Liver (tissue), 9 donors: ENCODE results near the gene CAPS. TPM values are rescaled to one million over a fixed set of nuclear protein-coding genes. Genes with fewer than 3 reads are reported as not detected.

Source experiments
- DNase-seq: peaks from one replicate; pipeline ENCODE4 v3.0.0-alpha.2; 2017; ENCODE audit warnings: low spot score
- H3K27ac ChIP-seq, 2 donors: one replicate each; pipeline ENCODE4 v1.7.0; 2013; ENCODE audit warnings: inconsistent platforms in 2 of 2, low read length in 2 of 2, control low read depth in 1 of 2, low read depth in 1 of 2, mild to moderate bottlenecking in 1 of 2
- H3K27me3 ChIP-seq, 4 donors: one replicate each; pipeline versions ENCODE4 v1.6.1 to v1.7.0; 2013; ENCODE audit warnings: low read length in 3 of 4, inconsistent platforms in 1 of 4, mild to moderate bottlenecking in 1 of 4, moderate library complexity in 1 of 4; ENCODE audit not compliant: control insufficient read depth in 4 of 4, insufficient read depth in 4 of 4
- H3K36me3 ChIP-seq, 4 donors: one replicate each; pipeline versions ENCODE4 v1.6.1 to v1.7.0; 2013; ENCODE audit warnings: low read length in 3 of 4, mild to moderate bottlenecking in 3 of 4, low read depth in 1 of 4, moderate library complexity in 1 of 4; ENCODE audit not compliant: control insufficient read depth in 4 of 4, insufficient read depth in 3 of 4
- H3K4me1 ChIP-seq, 4 donors: one replicate each; pipeline versions ENCODE4 v1.6.1 to v1.7.0; 2013; ENCODE audit warnings: low read length in 3 of 4, mild to moderate bottlenecking in 3 of 4, moderate library complexity in 1 of 4; ENCODE audit not compliant: control insufficient read depth in 4 of 4, insufficient read depth in 4 of 4
- H3K4me3 ChIP-seq, 3 donors: one replicate each; pipeline versions ENCODE4 v1.6.1 to v1.7.0; 2013; ENCODE audit warnings: low read length in 3 of 3, control low read depth in 1 of 3, low read depth in 1 of 3, mild to moderate bottlenecking in 1 of 3
- H3K9ac ChIP-seq, 2 donors: one replicate each; pipeline ENCODE4 v1.7.0; 2013; ENCODE audit warnings: low read length in 2 of 2, mild to moderate bottlenecking in 2 of 2, moderate library complexity in 2 of 2, control low read depth in 1 of 2, low read depth in 1 of 2
- H3K9me3 ChIP-seq, 4 donors: one replicate each; pipeline versions ENCODE4 v1.6.1 to v1.7.0; 2013; ENCODE audit warnings: low read length in 3 of 4; ENCODE audit not compliant: control insufficient read depth in 4 of 4
- ATF3 ChIP-seq: IDR thresholded peaks from 2 replicates; pipeline ENCODE4 v1.6.1; 2016; ENCODE audit warnings: antibody characterized with exemption
- CTCF ChIP-seq: fragments of 150-350 bp; IDR thresholded peaks from 2 replicates; pipeline ENCODE4 v1.5.1; 2017; ENCODE audit warnings: improper control_type of control experiment, low read depth, low read length; ENCODE audit not compliant: missing input control
- EGR1 ChIP-seq, 2 donors: IDR thresholded peaks; 2 replicates each; pipeline ENCODE4 v1.6.1; 2016 to 2018; ENCODE audit warnings: antibody characterized with exemption in 2 of 2, low read depth in 2 of 2
- FOXA1 ChIP-seq: IDR thresholded peaks from 2 replicates; pipeline ENCODE4 v1.6.1; 2016; ENCODE audit warnings: antibody characterized with exemption
- FOXA2 ChIP-seq: IDR thresholded peaks from 2 replicates; pipeline ENCODE4 v1.6.1; 2016; ENCODE audit warnings: antibody characterized with exemption
- GABPA ChIP-seq, 2 donors: IDR thresholded peaks in 1 of 2; conservative IDR thresholded peaks in 1 of 2; 2 replicates each; pipeline ENCODE4 v1.6.1; 2016; ENCODE audit warnings: antibody characterized with exemption in 2 of 2, mild to moderate bottlenecking in 1 of 2, moderate library complexity in 1 of 2
- HNF4A ChIP-seq, 2 donors: conservative IDR thresholded peaks; 2 replicates each; pipeline ENCODE4 v1.6.1; 2016; ENCODE audit warnings: antibody characterized with exemption in 2 of 2, mild to moderate bottlenecking in 2 of 2
- HNF4G ChIP-seq: IDR thresholded peaks from 2 replicates; pipeline ENCODE4 v1.6.1; 2016; ENCODE audit warnings: antibody characterized with exemption
- JUND ChIP-seq, 2 donors: IDR thresholded peaks; 2 replicates each; pipeline ENCODE4 v1.6.1; 2016; ENCODE audit warnings: antibody characterized with exemption in 2 of 2
- MAX ChIP-seq: IDR thresholded peaks from 2 replicates; pipeline ENCODE4 v1.6.1; 2016; ENCODE audit warnings: antibody characterized with exemption
- NR2F2 ChIP-seq: IDR thresholded peaks from 2 replicates; pipeline ENCODE4 v1.6.1; 2016; ENCODE audit warnings: antibody characterized with exemption
- RAD21 ChIP-seq, 2 donors: IDR thresholded peaks; 2 replicates each; pipeline ENCODE4 v1.6.1; 2016; ENCODE audit warnings: antibody characterized with exemption in 2 of 2, mild to moderate bottlenecking in 2 of 2
- REST ChIP-seq: IDR thresholded peaks from 2 replicates; pipeline ENCODE4 v1.6.1; 2016; ENCODE audit warnings: antibody characterized with exemption, mild to moderate bottlenecking
- RXRA ChIP-seq, 2 donors: IDR thresholded peaks; 2 replicates each; pipeline ENCODE4 v1.6.1; 2017 to 2018; ENCODE audit warnings: antibody characterized with exemption in 2 of 2, mild to moderate bottlenecking in 1 of 2
- SP1 ChIP-seq: IDR thresholded peaks from 2 replicates; pipeline ENCODE4 v1.6.1; 2018; ENCODE audit warnings: antibody characterized with exemption, mild to moderate bottlenecking
- TAF1 ChIP-seq: conservative IDR thresholded peaks from 2 replicates; pipeline ENCODE4 v1.6.1; 2016; ENCODE audit warnings: antibody characterized with exemption, mild to moderate bottlenecking
- YY1 ChIP-seq: IDR thresholded peaks from 2 replicates; pipeline ENCODE4 v1.6.1; 2016; ENCODE audit warnings: antibody characterized with exemption, mild to moderate bottlenecking
- ZBTB33 ChIP-seq: IDR thresholded peaks from 2 replicates; pipeline ENCODE4 v1.6.1; 2016; ENCODE audit warnings: antibody characterized with exemption
- WGBS: extraction: QIAGEN DNeasy Blood & Tissue Kit; methylation state at CpG from one replicate; pipeline ENCODE4 v1.1.7; 2013; 5-methylcytosine and 5-hydroxymethylcytosine counted together
- polyA plus RNA-seq, 2 donors: library from polyadenylated mRNA; stranded (reverse) in 1 of 2; unstranded in 1 of 2; fragments of 200-250 nt in 1 of 2; fragments of >200 nt in 1 of 2; fragmentation: Nextera tagmentation in 1 of 2; extraction: Ambion mirVana in 1 of 2; gene quantifications; one replicate each; pipeline versions ENCODE4 v1.2.1 to v1.2.3, GENCODE V29; 2013 to 2015
- total RNA-seq, 2 donors: library from RNA; depleted of rRNA; stranded (reverse); fragments of >200 nt; gene quantifications; one replicate each; pipeline ENCODE4 v1.2.3, GENCODE V29; 2014
- donor health status: healthy.
- donor health status: healthy.
- donor health status: healthy.
- donor health status: healthy.
- donor health status: healthy.

CAPS gene
- total and polyA plus RNA-seq, 4 donors, result 2.1 to 11.4 (median 3.5) TPM

- TF ChIP-seq MAX, result no peak
- TF ChIP-seq RAD21 (IDR thresholded peaks at IDR 0.05), result no peak
- no peak for TF ChIP-seq TAF1
- TF ChIP-seq EGR1 (IDR thresholded peaks at IDR 0.05; ENCODE audit: low read depth in 2 of 2), result no peak
- TF ChIP-seq RXRA (IDR thresholded peaks at IDR 0.05), result no peak
- TF ChIP-seq GABPA (IDR thresholded peaks at IDR 0.05 in 1 of 2, conservative IDR thresholded peaks at IDR 0.05 in 1 of 2), result no peak
- no peak for TF ChIP-seq NR2F2
- TF ChIP-seq CTCF, result no peak
- TF ChIP-seq JUND (IDR thresholded peaks at IDR 0.05), result no peak
- no peak for TF ChIP-seq HNF4G
- no peak for TF ChIP-seq FOXA2
- TF ChIP-seq HNF4A (conservative IDR thresholded peaks at IDR 0.05), result no peak
- TF ChIP-seq YY1, result no peak
- no peak for TF ChIP-seq REST
- TF ChIP-seq ZBTB33, result no peak
- no peak for TF ChIP-seq ATF3
- TF ChIP-seq SP1, result no peak
- no peak for TF ChIP-seq FOXA1
- 62% methylated on average over 14 of the region's 14 CpGs for WGBS
- peaks cover 0 to 14% (median 2%) of the 10 kb centered on the region in 4 donors for H3K36me3 ChIP-seq
- DNase-seq, result no peak
- H3K27ac ChIP-seq, result peak overlapping the region; percentile 4 to 12
- H3K4me1 ChIP-seq, result peaks cover 4 to 30% (median 22%) of the 10 kb centered on the region in 4 donors
- no peak overlapping the region for H3K4me3 ChIP-seq
- no peaks in the 10 kb centered on the region for H3K9me3 ChIP-seq
- no peak overlapping the region for H3K9ac ChIP-seq
- no peaks in the 10 kb centered on the region for H3K27me3 ChIP-seq
Measured at GRCh38 chr19:5908773-5909442, 5.1 kb upstream of the CAPS start.
